Rectal smooth muscle tissue (tissue), 1 donor: Measurements from ENCODE around the gene RNPEPL1.

ENCODE experiments used
- H3K27ac ChIP-seq: one replicate; pipeline ENCODE4 v1.7.0; 2013; ENCODE audit warnings: low read depth, low read length, inconsistent platforms
- H3K27me3 ChIP-seq: one replicate; pipeline ENCODE4 v1.7.0; 2013; ENCODE audit warnings: low read length; ENCODE audit not compliant: control insufficient read depth, insufficient read depth
- H3K36me3 ChIP-seq: one replicate; pipeline ENCODE4 v1.7.0; 2013; ENCODE audit warnings: low read length; ENCODE audit not compliant: control insufficient read depth, insufficient read depth
- H3K4me1 ChIP-seq: one replicate; pipeline ENCODE4 v1.7.0; 2013; ENCODE audit warnings: low read length; ENCODE audit not compliant: control insufficient read depth, insufficient read depth
- H3K4me3 ChIP-seq: one replicate; pipeline ENCODE4 v1.7.0; 2013; ENCODE audit warnings: low read length
- H3K9ac ChIP-seq: one replicate; pipeline ENCODE4 v1.7.0; 2013; ENCODE audit warnings: low read length

RNPEPL1 gene

GRCh38 chr2:240596080-240596460 is 27.8 kb downstream of the RNPEPL1 start:
- H3K4me1 ChIP-seq, result peaks cover 15% of the 10 kb centered on the region
- H3K4me3 ChIP-seq, result no peak overlapping the region
- peaks cover 11% of the 10 kb centered on the region for H3K36me3 ChIP-seq
- no peaks in the 10 kb centered on the region for H3K27me3 ChIP-seq
- H3K9ac ChIP-seq, result no peak overlapping the region
- no peak overlapping the region for H3K27ac ChIP-seq

- Histone ChIP-seq H3K4me1 (peaks cover 15% of the 10 kb centered on the region), H3K27me3 (no peaks in the 10 kb centered on the region), H3K27ac (peak overlapping the region; percentile 42), H3K36me3 (peaks cover 11% of the 10 kb centered on the region), H3K4me3 (no peak overlapping the region), H3K9ac (no peak overlapping the region)
Measured at GRCh38 chr2:240596491-240596931, 28.2 kb downstream of the RNPEPL1 start.

- Histone ChIP-seq H3K27ac (peak overlapping the region; percentile 42), H3K4me1 (peaks cover 15% of the 10 kb centered on the region), H3K9ac (no peak overlapping the region)
Measured at GRCh38 chr2:240597054-240597418, 28.8 kb downstream of the RNPEPL1 start.

GRCh38 chr2:240597419-240598181 is 29.3 kb downstream of the RNPEPL1 start:
- Histone ChIP-seq H3K4me3 (no peak overlapping the region), H3K27me3 (no peaks in the 10 kb centered on the region), H3K36me3 (peaks cover 6% of the 10 kb centered on the region), H3K4me1 (peaks cover 15% of the 10 kb centered on the region), H3K27ac (no peak overlapping the region), H3K9ac (no peak overlapping the region)

More at GRCh38 chr2:240597054-240597418, 28.8 kb downstream of the RNPEPL1 start:
- Histone ChIP-seq H3K27me3 (no peaks in the 10 kb centered on the region), H3K4me3 (no peak overlapping the region), H3K36me3 (peaks cover 7% of the 10 kb centered on the region)

- Histone ChIP-seq H3K36me3 (peaks cover 6% of the 10 kb centered on the region), H3K27ac (no peak overlapping the region), H3K4me1 (peaks cover 15% of the 10 kb centered on the region), H3K9ac (no peak overlapping the region), H3K4me3 (no peak overlapping the region), H3K27me3 (no peaks in the 10 kb centered on the region)
Measured at GRCh38 chr2:240598311-240598911, 30.1 kb downstream of the RNPEPL1 start.

- no peak overlapping the region for H3K9ac ChIP-seq
- peaks cover 15% of the 10 kb centered on the region for H3K4me1 ChIP-seq
- H3K27me3 ChIP-seq, result no peaks in the 10 kb centered on the region
- no peak overlapping the region for H3K4me3 ChIP-seq
- H3K36me3 ChIP-seq, result peaks cover 3% of the 10 kb centered on the region
- no peak overlapping the region for H3K27ac ChIP-seq
Measured at GRCh38 chr2:240599141-240599583, 30.9 kb downstream of the RNPEPL1 start.

- no peak overlapping the region for H3K4me3 ChIP-seq
- H3K9ac ChIP-seq, result no peak overlapping the region
- no peak overlapping the region for H3K27ac ChIP-seq
- H3K4me1 ChIP-seq, result peaks cover 15% of the 10 kb centered on the region
- peaks cover 3% of the 10 kb centered on the region for H3K36me3 ChIP-seq
- no peaks in the 10 kb centered on the region for H3K27me3 ChIP-seq
Measured at GRCh38 chr2:240600451-240600961, 32.2 kb downstream of the RNPEPL1 start.

- Histone ChIP-seq H3K27me3 (no peaks in the 10 kb centered on the region), H3K9ac (no peak overlapping the region), H3K27ac (no peak overlapping the region), H3K4me3 (no peak overlapping the region), H3K36me3 (peaks cover 3% of the 10 kb centered on the region), H3K4me1 (peaks cover 7% of the 10 kb centered on the region)
Measured at GRCh38 chr2:240601061-240601830, 33.0 kb downstream of the RNPEPL1 start.

- Histone ChIP-seq H3K27me3 (no peaks in the 10 kb centered on the region), H3K36me3 (peaks cover 3% of the 10 kb centered on the region), H3K4me1 (peaks cover 5% of the 10 kb centered on the region), H3K9ac (no peak overlapping the region), H3K27ac (no peak overlapping the region), H3K4me3 (no peak overlapping the region)
Measured at GRCh38 chr2:240601831-240602160, 33.5 kb downstream of the RNPEPL1 start.

GRCh38 chr2:240602266-240603050 is 34.2 kb downstream of the RNPEPL1 start:
- Histone ChIP-seq H3K27ac (no peak overlapping the region), H3K4me1 (peaks cover 5% of the 10 kb centered on the region), H3K4me3 (no peak overlapping the region), H3K27me3 (no peaks in the 10 kb centered on the region), H3K9ac (no peak overlapping the region), H3K36me3 (no peaks in the 10 kb centered on the region)

- peaks cover 2% of the 10 kb centered on the region for H3K4me1 ChIP-seq
- no peak overlapping the region for H3K4me3 ChIP-seq
- H3K9ac ChIP-seq, result no peak overlapping the region
- no peaks in the 10 kb centered on the region for H3K36me3 ChIP-seq
- no peak overlapping the region for H3K27ac ChIP-seq
- no peaks in the 10 kb centered on the region for H3K27me3 ChIP-seq
Measured at GRCh38 chr2:240603081-240603835, 35.0 kb downstream of the RNPEPL1 start.
